DND-41 (cell line): ENCODE data around the gene C4orf33.

ENCODE experiments used
- ATAC-seq: fragments of 200-7000 bp; cut with Tn5 transposase; 3 replicates; pipeline ENCODE4 v1.9.1; 2021; ENCODE audit warnings: low read depth; ENCODE audit not compliant: insufficient read depth
- DNase-seq: peaks from one replicate; pipeline ENCODE4 v3.0.0-alpha.2; 2020
- H2AFZ ChIP-seq: 2 replicates; pipeline ENCODE4 v1.6.0; 2012; ENCODE audit warnings: low read depth, low read length
- H3K27ac ChIP-seq: 2 replicates; pipeline ENCODE4 v1.5.1; 2012; ENCODE audit warnings: low read length, inconsistent platforms
- H3K27me3 ChIP-seq: fragments of 200-600 bp; sonication (generic); 2 replicates; pipeline ENCODE4 v1.6.0; 2012; ENCODE audit warnings: low read length, mild to moderate bottlenecking, inconsistent platforms; ENCODE audit not compliant: insufficient read depth, poor library complexity
- H3K36me3 ChIP-seq: 2 replicates; pipeline ENCODE4 v1.5.1; 2012; ENCODE audit warnings: low read length, inconsistent platforms; ENCODE audit not compliant: insufficient read depth
- H3K4me1 ChIP-seq: 2 replicates; pipeline ENCODE4 v1.5.1; 2012; ENCODE audit warnings: mild to moderate bottlenecking, low read length; ENCODE audit not compliant: insufficient read depth
- H3K4me2 ChIP-seq: 2 replicates; pipeline ENCODE4 v1.6.0; 2012; ENCODE audit warnings: mild to moderate bottlenecking, moderate library complexity, low read length, inconsistent platforms; ENCODE audit not compliant: insufficient read depth
- H3K4me3 ChIP-seq, 2 experiments: fragments of 200-600 bp in 1 of 2; shearing (Covaris generic) in 1 of 2; 2 replicates each; pipeline ENCODE4 v1.5.1; 2012 to 2016; ENCODE audit warnings: inconsistent platforms in 2 of 2, low read length in 2 of 2, mild to moderate bottlenecking in 2 of 2, low read depth in 1 of 2, moderate library complexity in 1 of 2
- H3K79me2 ChIP-seq: 2 replicates; pipeline ENCODE4 v1.6.0; 2012; ENCODE audit warnings: low read length, inconsistent platforms; ENCODE audit not compliant: insufficient read depth
- H3K9ac ChIP-seq: 2 replicates; pipeline ENCODE4 v1.6.0; 2012; ENCODE audit warnings: low read depth, mild to moderate bottlenecking, inconsistent platforms, low read length, moderate library complexity
- H3K9me3 ChIP-seq: 2 replicates; pipeline ENCODE4 v1.5.1; 2012; ENCODE audit warnings: low read length, moderate library complexity, mild to moderate bottlenecking, inconsistent platforms; ENCODE audit not compliant: insufficient read depth, severe bottlenecking
- H4K20me1 ChIP-seq: 2 replicates; pipeline ENCODE4 v1.6.0; 2012; ENCODE audit warnings: low read length; ENCODE audit not compliant: insufficient read depth
- EZH2 ChIP-seq: IDR thresholded peaks from 3 replicates; pipeline ENCODE4 v1.6.1; 2012; ENCODE audit warnings: borderline replicate concordance, low read depth, mild to moderate bottlenecking, moderate library complexity, low read length, inconsistent platforms; ENCODE audit not compliant: severe bottlenecking
- TF ChIP-seq, protein P1 (sequence below): IDR thresholded peaks from 2 replicates; pipeline ENCODE4 v1.5.1; 2012; ENCODE audit warnings: borderline replicate concordance, low read length, moderate library complexity, mild to moderate bottlenecking; ENCODE audit not compliant: poor library complexity, severe bottlenecking; ENCODE audit errors: extremely low read depth

C4orf33 gene

DNA sequence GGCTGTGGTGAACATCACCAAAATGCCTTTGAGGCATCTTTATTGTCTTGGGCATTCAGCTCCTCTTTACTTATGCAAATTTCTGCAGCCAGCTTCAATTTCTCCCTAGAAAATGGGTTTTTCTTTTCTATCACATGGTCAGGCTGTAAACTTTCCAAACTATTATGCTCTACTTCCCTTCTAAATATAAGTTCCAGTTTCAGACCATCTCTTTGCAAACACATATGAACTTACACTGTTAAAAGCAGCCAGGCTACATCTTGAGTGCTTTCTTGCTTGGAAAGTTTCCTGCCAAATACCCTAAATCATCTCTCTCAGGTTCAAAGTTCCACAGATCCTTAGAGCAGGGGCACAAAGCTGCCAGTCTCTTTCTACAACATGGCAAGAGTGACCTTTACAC, 15.8 kb upstream of the C4orf33 start:
- H3K4me3 ChIP-seq = no peak overlapping the region
- peaks cover 50% of the 10 kb centered on the region for H3K79me2 ChIP-seq
- H3K27me3 ChIP-seq = no peaks in the 10 kb centered on the region
- H3K4me1 ChIP-seq = no peaks in the 10 kb centered on the region
- H4K20me1 ChIP-seq = no peaks in the 10 kb centered on the region
- ATAC-seq (no peak), DNase-seq (no peak)
- TF ChIP-seq, protein P1, sequence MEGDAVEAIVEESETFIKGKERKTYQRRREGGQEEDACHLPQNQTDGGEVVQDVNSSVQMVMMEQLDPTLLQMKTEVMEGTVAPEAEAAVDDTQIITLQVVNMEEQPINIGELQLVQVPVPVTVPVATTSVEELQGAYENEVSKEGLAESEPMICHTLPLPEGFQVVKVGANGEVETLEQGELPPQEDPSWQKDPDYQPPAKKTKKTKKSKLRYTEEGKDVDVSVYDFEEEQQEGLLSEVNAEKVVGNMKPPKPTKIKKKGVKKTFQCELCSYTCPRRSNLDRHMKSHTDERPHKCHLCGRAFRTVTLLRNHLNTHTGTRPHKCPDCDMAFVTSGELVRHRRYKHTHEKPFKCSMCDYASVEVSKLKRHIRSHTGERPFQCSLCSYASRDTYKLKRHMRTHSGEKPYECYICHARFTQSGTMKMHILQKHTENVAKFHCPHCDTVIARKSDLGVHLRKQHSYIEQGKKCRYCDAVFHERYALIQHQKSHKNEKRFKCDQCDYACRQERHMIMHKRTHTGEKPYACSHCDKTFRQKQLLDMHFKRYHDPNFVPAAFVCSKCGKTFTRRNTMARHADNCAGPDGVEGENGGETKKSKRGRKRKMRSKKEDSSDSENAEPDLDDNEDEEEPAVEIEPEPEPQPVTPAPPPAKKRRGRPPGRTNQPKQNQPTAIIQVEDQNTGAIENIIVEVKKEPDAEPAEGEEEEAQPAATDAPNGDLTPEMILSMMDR = no peak
- TF ChIP-seq EZH2 = no peak
- H3K4me2 ChIP-seq = no peak overlapping the region
- H3K9me3 ChIP-seq = peaks cover 19% of the 10 kb centered on the region
- peaks cover 70% of the 10 kb centered on the region for H3K36me3 ChIP-seq
- H2AFZ ChIP-seq = no peak overlapping the region
- H3K27ac ChIP-seq = no peak overlapping the region
- H3K9ac ChIP-seq = no peak overlapping the region

DNA sequence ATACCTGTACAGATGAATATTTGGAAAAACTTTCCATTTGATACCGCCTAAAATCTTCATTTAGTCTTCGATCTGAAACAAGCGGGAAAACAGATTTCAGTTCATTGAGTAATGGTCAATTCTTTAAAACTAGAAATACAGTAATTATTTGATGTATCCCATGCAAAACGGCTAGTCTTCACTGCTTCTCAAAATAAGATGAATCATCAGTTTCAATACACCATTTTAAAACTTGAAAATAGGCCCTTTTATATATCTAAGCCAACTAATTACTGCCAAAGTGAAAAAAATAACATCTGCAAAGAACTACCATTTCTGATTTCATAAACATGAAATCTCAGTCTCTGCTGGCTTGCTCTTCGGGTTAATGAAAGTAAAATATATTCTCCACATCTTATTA, 13.7 kb upstream of the C4orf33 start:
- Histone ChIP-seq H2AFZ (no peak overlapping the region), H3K9me3 (peaks cover 24% of the 10 kb centered on the region), H3K4me1 (no peaks in the 10 kb centered on the region), H3K4me2 (no peak overlapping the region), H3K4me3 (no peak overlapping the region), H3K36me3 (peaks cover 58% of the 10 kb centered on the region), H3K27me3 (no peaks in the 10 kb centered on the region), H4K20me1 (no peaks in the 10 kb centered on the region), H3K9ac (no peak overlapping the region), H3K79me2 (peaks cover 71% of the 10 kb centered on the region), H3K27ac (no peak overlapping the region)
- ATAC-seq (no peak), DNase-seq (no peak)
- no peak for TF ChIP-seq EZH2
- TF ChIP-seq, protein P1 = no peak

GRCh38 chr4:129085472-129085871, 10.5 kb upstream of the C4orf33 start:
- Histone ChIP-seq H3K9me3 (peaks cover 11% of the 10 kb centered on the region), H3K36me3 (peaks cover 29% of the 10 kb centered on the region), H3K4me1 (peaks cover 17% of the 10 kb centered on the region), H3K79me2 (peaks cover 86% of the 10 kb centered on the region), H3K9ac (no peak overlapping the region), H3K27ac (no peak overlapping the region), H3K4me3 (no peak overlapping the region), H2AFZ (no peak overlapping the region), H3K4me2 (no peak overlapping the region), H4K20me1 (no peaks in the 10 kb centered on the region), H3K27me3 (no peaks in the 10 kb centered on the region)
- TF ChIP-seq, protein P1 = no peak
- TF ChIP-seq EZH2 = no peak
- DNase-seq = no peak
- ATAC-seq = no peak

DNA sequence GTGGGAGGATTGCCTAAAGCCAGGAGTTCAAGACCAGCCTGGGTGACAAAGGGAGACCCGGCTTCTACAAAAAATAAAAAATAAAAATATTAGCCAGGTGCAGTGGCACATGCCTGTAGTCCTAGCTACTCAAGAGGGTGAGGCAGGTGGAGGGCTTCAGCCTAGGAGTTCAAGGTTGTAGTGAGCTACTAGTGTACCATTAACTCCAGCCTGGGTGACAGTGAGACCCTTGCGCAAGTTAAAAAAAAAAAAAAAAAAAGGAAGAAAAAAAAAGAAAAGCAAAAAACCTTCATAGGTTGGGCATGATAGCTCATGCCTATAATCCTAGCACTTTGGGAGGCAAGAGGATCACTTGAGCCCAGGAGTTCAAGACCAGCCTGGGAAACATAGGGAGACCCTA, 8.4 kb upstream of the C4orf33 start:
- H3K27ac ChIP-seq = no peak overlapping the region
- peaks cover 8% of the 10 kb centered on the region; the same call in 1 of the 2 replicates for H4K20me1 ChIP-seq
- H3K9me3 ChIP-seq = peaks cover 5% of the 10 kb centered on the region
- no peak overlapping the region for H3K4me2 ChIP-seq
- no peak overlapping the region for H2AFZ ChIP-seq
- H3K4me3 ChIP-seq = no peak overlapping the region
- ATAC-seq (no peak), DNase-seq (no peak)
- H3K4me1 ChIP-seq = peaks cover 37% of the 10 kb centered on the region
- peaks cover 99% of the 10 kb centered on the region for H3K79me2 ChIP-seq
- peaks cover 10% of the 10 kb centered on the region; the same call in 1 of the 2 replicates for H3K36me3 ChIP-seq
- H3K9ac ChIP-seq = no peak overlapping the region
- no peaks in the 10 kb centered on the region for H3K27me3 ChIP-seq
- TF ChIP-seq, protein P1 = no peak
- TF ChIP-seq EZH2 = no peak
